ENCODE data around the gene PPY.
"Not testable (repeated sequence)": the region's sequence is repeated elsewhere in the genome, so short reads cannot be mapped to it uniquely, and the experiment has no call there.

Gene PPY

GRCh38 chr17:43942051-43942685, at the start of gene PPY:
PPY (minus strand) TSS chr17:43942476; CDS start chr17:43941654, 822 bp downstream.
- no peak for DNase-seq

- no peak for DNase-seq
Measured at GRCh38 chr17:43988301-43988700, 46.0 kb upstream of the PPY start.

- no peak for DNase-seq
Measured at GRCh38 chr17:43987131-43988021, 45.1 kb upstream of the PPY start.

DNA sequence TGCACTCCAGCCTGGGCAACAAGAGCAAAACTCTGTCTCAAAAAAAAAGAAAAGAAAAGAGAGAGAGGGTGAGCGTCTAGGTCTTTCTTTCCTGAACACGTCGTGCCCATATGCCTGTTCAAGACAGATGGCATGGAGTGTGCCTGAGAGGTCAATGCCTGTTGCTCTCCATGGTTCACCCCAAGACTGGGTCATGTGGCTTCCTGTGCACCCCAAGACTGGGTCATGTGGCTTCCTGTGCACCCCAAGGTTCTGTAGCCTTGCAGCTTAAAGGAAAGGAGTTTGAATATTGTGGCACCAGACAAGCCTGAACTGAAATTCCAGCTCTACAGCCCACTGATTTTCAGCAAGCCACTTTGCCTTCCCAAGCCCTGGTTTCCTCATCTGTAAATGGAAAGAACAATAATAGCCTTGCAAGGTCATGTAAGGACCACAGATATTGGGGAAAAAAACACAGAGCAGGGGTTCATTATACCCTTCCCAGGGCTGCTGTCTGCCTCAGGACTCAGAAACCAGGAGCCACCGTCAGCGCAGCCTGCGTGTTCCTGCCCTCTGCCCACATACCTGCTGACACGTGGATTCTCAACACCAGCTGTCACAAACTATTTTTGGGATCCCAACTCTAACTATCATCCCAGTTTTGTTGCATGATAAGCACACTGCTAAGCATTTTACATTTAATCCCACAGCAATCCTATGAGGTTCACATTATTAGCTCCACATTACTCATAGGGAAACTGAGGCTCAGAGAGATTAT, 44.1 kb upstream of the PPY start:
- DNase-seq, result peak; percentile 26

DNA sequence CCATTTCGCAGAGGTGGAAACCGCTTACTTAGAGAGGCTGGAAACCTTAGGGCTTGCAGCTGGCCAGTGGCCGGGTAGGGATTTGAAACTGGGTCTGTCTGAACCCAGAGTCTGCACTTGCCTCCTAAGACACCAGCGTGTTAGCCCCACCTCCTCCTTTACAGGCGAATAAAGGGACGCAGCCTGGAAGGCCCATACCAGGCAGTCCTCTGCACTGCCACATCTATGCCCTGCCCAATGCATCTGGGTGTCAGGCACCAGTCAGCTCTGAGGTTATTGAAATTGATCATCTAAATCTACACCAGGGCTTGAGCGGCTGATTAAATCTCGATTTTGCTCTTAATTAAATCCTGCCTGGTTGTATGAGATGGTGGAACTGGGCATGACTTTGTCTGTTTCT, 42.2 kb upstream of the PPY start:
- DNase-seq, result no peak

DNA sequence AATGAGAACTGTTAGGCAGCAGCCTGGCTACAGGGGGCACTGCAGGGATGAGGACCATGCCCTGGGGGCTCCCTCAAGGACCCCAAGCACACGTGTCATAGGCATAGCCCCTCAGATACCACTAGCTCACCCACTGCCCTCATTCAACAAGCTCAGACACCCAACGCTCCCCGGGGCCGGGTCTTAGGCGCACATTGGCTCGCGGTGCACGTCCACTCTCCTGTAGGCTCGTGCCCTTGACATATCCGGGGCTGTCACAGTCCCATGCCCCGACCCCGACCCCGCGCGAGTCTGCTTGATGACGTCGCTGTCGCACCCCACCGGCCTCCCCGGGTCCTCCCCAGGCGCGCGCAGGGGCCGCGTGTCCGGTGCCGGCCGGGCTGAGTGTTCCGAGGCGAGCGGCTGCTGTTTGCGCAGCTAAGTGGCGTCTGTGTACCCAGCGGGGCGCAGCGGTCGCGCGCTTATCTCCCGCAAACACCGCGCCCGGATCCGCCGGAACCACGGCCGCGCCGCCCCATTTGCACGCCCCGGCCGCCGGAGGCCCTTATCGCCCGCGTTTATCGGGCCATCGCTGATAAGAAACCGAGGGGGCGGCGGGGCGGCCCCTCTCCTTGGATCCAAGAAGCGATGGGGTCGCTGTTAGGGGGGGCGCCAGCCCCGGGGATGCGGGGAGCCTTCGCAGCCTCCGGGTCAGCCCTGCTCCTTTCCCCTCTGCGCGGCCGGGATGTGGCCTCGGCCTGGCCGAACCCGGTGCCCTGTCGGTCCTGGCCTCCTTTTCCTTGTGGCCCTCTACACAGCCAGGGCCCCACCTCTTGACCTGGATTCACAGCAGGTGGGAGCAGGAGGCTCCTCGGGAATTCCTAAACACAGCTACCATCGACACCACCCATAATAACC, 41.5 kb upstream of the PPY start:
- DNase-seq, result no peak

GRCh38 chr17:43983196-43983514, 40.9 kb upstream of the PPY start:
- no peak for DNase-seq

- no peak for DNase-seq
Measured at GRCh38 chr17:43982171-43982570, 39.9 kb upstream of the PPY start.

GRCh38 chr17:43979671-43980070, 37.4 kb upstream of the PPY start:
- DNase-seq, result no peak

DNA sequence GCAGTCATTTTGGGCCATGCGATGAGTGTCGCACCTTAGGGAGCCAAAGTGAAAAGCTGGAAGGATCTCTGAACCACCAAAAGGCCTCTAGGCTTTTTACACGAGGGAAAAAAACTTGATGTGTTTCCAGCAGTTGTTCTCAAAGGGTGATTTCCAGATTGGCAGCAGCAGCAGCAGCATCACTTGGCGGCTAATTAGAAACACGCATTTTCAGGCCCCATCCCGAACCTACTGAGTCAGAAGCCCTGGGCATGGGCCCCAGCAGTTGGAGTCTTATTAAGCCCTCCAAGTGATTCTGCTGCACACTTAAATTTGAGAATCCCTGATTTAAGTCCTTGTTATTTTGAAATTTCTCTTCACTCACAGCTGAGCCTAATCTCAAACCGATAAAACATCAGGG, 36.7 kb upstream of the PPY start:
- DNase-seq, result no peak

DNA sequence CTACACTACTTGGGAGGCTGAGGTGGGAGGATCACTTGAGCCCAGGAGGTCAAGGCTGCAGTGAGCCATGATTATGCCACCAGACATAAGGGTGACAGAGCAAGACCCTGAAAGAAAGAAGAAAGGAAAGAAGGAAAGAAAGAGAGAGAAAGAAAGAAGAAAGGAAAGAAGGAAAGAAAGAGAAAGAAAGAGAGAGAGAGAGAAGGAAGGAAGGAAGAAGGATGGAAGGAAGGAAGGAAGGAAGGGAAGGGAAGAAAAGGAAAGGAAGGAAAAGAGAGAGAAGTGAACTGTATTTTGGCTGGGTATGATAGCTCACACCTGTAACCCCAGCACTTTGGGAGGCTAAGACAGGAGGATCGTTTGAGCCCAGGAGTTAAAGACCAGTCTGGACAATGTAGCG, 35.8 kb upstream of the PPY start:
- no peak for DNase-seq

DNA sequence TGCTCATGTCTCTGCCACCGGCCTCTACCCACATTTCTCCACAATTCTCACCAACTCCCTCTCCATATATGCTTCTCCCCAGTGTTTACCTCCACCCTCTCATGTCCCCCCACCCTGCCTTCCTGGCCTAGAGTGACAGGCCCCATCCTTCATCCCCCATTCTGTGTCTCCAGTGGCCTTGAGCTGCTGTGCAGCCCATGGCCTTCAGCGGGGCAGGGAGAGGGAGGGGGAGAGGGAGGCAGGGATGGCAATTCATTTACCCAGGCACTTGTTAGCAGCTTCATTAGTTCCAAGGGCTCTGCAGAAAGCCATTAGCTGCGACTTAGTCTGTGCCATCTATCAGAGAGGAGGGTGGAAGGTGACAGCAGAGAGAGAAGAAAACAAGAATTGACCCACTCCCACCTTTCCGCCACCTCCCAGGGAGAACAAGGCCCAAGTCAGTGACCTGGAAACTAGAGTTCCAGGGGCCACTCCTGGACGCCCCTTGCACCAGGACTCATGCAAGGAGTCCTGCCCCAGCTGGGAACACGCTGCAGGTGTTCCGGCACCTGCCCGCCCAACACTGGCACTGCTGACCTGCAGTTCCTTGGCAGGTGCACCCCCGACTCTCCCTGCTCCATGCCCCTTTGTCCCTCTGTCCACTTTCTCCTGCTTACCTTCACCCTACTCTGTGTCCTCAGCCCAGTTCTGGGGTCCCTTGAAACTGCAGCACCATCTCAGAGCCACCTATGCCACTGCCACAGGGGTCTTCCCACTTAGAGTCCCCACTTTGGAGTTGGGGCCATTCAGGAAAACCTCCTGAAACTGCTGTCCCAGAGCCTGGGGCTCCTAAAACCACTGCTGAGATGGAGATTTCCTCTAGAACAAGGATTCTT, 34.9 kb upstream of the PPY start:
- DNase-seq, result no peak

GRCh38 chr17:43975898-43976297, 33.6 kb upstream of the PPY start:
- DNase-seq, result no peak

DNA sequence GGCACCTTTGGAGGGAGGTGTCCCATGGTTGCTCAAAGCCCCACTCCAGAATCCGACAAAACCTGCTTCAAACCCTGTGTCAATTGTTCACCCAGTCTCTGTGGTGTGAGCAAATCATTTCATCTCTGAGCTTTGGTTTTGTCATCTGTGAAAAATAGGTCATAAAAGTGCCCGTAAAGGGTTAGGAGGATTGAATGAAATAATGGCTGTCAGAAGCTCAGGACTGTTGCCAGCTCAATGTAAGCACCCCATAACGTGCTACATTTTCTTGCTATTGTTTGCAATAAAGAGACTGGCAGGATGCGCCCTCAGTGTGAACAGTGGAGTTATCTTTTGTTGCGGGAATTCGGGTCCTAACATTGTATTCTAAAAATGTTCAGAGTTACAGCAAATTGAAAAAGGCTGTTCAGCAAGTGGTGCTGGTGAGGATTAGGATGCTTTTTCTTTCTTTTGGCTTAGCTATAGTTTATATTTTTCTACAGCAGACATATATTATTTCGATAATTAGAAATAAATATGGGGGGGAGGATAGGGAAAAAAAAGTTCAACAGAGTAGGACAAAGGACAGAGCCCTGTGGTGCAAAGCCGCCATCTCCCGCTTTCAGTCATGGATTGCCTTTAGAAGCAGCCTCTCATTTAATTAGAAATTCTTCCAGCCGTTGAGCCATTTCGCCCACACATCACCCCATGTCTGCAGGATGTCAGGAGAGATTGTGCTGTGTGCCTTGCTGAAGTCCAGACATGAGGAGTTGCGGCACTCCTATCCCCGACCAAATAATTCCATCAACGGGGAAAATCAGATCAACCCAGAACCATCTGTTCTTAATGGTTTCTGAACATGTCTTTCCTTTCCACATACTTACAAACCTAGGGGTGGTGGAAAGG, 32.3 kb upstream of the PPY start:
- DNase-seq, result no peak

DNA sequence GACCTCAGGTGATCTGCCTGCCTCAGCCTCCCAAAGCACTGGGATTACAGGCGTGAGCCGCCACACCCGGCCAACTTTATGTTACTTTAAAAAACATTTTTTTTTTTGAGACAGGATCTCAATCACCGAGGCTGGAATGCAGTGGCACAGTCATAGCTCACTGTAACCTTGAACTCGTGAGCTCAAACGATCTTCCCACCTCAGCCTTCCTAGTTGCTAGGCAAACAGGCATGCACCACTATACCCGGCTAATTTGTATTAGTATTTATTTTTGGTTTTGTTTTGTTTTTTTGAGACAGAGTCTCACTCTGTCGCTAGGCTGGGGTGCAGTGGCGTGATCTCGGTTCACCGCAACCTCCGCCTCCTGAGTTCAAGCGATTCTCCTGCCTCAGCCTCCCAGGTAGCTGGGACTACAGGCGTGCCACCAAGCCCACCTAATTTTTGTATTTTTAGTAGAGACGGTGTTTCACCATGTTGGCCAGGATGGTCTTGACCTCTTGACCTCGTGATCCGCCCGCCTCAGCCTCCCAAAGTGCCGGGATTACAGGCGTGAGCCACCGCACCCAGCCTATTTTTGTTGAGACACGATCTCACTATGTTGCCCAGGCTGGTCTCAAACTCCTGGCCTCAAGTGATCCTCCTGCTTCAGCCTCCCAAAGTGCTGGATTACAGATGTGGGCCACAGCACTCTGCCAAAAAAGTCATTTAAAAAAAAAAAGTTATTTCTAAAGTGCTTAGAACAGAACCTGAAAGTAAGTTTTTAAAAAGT, 30.4 kb upstream of the PPY start:
- not testable (repeated sequence) for DNase-seq

GRCh38 chr17:43971436-43971835, 29.2 kb upstream of the PPY start:
- DNase-seq, result not testable (repeated sequence)

- DNase-seq, result no peak
Measured at GRCh38 chr17:43970366-43970765, 28.1 kb upstream of the PPY start.

DNA sequence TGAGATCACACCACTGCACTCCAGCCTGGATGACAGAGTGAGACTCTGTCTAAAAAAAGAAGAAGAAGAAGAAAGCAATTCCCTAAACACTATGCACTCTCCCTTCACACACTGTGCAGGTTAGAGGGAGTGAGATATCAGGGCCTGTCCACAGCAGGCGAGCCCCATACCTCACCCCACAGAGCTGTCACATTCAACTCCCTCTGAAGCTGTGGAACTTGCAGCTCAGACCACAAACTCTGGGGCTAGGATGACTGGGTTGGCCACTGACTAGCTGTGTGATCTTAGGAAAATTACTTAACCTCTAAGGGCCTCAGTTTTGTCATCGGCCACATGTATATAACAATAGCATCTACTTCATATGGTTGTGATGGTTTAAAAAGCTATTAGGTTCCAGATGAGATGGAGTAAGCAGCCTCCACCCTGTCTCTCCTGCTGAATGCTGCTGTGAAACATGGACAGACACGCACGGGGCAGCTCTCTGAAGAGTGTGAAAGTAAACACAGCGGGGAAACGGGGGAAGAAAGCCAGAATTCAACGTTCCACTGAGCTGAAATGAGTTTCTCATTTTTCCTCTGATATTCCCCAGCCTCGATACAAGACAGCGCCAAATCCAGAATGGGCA, 25.1 kb upstream of the PPY start:
- DNase-seq, result no peak

GRCh38 chr17:43966276-43966675, 24.0 kb upstream of the PPY start:
- no peak for DNase-seq

Data from RPMI8226 (cell line).